Activated CD4-positive, alpha-beta T cell treated with anti-CD3 and anti-CD28 coated beads, Interleukin-2, amount 50 U/mL, for 48 hours (primary cell): ENCODE results near the gene PRTN3.

ENCODE experiments used
- DNase-seq, 2 experiments: peaks; one replicate each; pipeline ENCODE4 v3.0.0-alpha.2; 2020

PRTN3 gene

DNA sequence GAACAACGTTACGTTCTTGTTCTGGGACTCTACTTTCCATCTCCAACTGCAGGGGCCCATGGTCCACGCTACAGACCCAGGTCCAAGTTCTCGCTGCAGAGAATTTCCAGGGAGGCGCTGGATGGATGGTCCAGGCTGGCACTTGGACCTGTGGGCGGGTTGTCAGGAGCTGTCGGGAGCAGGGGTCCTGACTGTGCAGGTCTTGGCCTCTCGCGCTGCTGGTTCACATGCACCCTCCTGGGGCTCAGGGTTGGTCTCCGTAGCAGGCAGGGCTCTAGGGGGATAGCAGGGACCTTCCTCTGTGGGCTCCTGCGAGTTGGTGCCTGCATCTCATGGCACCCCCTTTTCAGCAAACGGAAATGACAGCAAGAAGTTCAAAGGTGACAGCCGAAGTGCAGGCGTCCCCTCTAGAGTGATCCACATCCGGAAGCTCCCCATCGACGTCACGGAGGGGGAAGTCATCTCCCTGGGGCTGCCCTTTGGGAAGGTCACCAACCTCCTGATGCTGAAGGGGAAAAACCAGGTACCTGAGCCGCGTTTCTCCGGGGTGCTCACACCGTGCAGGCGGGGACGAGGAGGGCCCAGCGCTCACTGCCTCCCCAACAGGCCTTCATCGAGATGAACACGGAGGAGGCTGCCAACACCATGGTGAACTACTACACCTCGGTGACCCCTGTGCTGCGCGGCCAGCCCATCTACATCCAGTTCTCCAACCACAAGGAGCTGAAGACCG, 36.9 kb upstream of the PRTN3 start:
- no peak for DNase-seq

GRCh38 chr19:804419-805165, 36.2 kb upstream of the PRTN3 start:
- DNase-seq, result no peak

DNA sequence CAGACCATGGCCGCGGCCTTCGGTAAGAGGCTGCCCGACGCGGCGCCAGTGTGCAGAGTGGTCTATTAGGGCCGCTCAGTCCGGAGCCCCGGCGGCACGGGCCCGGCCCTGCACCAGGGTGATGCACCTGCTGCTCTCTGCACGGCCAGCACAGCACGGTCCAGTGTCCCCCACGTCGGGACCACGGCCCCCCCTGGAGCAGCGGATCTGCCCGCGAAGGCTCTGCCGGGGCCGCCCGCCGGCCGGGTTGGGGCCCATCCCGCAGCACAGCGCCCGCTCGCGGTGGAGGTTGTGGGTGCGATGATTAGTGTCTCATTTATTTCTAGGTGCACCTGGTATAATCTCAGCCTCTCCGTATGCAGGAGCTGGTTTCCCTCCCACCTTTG, 35.6 kb upstream of the PRTN3 start:
- no peak for DNase-seq

DNA sequence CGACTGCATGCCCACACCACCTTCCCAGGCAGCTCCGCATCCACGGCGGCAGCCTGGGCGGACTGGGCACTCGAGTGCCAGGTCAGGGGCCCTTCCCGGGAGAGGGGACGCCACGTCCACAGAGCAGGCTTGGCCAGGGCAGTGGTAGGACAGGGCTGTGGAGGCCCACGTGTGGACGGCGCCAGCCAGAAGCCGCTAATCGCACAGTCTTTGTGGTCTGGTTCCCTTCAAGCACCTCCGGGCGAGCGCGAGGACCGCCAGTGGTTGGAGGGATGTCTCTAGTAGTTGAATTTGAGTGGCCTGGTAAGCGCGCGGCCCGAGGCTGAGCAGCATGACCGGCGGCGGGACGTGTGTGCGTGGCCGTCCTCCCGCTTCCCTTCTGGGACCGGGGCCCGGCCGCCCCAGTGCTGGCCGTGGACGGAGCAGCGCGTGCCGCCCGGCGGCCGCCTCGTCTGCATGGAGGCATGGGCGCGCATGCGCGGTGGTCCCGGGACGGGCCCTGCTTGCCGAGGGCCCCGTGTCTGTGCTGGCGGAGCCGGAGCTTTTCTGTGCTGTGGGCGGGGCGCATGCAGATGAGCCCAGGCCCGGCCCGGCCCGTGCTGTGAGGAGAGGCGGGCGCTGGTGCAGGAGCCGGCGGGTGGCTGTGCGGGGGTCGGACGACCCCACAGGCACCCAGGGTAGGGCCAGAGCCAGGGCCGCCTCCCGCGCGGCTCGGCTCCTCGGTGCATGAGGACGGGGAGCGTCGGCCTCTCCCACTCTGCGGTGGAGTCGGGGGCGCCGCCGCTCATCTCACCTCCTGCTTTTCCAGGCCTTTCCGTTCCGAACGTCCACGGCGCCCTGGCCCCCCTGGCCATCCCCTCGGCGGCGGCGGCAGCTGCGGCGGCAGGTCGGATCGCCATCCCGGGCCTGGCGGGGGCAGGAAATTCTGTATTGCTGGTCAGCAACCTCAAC, 34.9 kb upstream of the PRTN3 start:
- no peak for DNase-seq

DNA sequence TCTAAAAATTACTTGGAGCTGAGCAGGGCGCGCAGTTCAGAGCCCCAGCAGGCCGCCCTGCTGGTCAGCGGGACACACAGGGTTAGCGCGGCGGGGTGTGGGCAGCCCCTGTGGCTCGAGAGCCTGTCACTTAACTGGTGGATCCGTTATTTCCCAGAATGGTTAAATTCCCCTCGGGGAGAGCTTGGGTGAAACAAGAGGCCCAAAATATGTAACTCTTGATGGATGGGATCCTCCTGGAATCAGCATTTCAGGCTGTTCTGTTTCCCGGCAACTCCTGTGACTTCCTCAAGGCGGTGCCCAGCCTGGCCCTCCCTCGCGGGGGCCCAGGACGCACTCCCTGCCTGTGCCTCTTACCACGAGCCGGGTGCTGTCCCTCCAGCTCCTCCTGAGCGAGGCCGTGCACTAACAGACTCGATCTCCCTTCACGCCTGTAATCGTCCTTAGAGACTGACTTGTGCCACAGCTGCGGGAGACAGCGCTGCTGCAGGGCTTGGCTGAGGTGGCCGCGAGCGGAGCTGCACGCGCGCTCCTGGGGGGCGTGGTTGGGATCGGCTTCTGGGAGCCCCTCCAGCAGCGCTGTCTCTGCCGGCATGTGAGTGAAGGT, 33.9 kb upstream of the PRTN3 start:
- DNase-seq, result no peak

- no peak for DNase-seq
Observed at GRCh38 chr19:807627-808422, 33.0 kb upstream of the PRTN3 start.

- DNase-seq, result no peak
Observed at GRCh38 chr19:808423-808775, 32.4 kb upstream of the PRTN3 start.

DNA sequence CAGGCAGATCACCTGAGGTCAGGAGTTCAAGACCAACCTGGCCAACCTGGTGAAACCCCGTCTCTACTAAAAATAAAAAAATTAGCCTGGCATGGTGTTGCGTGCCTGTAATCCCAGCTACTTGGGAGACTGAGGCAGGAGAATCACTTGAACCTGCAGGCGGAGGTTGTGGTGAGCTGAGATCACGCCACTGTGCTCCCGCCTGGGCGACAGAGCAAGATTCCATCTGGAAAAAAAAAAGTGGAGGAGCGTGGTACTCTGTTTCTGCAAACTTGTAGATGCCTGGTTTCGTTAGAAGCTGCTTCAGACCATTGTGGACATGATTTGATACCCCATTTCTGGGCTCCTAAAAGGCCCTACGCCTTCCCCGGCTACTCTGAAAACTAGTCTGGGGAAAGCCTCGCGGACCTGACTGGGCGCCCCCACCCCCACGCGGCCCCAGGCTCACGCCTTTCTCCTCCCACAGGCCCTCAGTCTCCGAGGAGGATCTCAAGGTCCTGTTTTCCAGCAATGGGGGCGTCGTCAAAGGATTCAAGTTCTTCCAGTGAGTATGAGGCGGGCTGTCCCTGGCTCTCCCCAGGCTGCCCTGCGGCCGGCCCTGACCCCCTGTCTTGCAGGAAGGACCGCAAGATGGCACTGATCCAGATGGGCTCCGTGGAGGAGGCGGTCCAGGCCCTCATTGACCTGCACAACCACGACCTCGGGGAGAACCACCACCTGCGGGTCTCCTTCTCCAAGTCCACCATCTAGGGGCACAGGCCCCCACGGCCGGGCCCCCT, 30.5 kb upstream of the PRTN3 start:
- DNase-seq, result no peak

- DNase-seq, result no peak
Observed at GRCh38 chr19:810883-811489, 29.8 kb upstream of the PRTN3 start.

GRCh38 chr19:811506-812048, 29.2 kb upstream of the PRTN3 start:
- DNase-seq, result no peak

DNA sequence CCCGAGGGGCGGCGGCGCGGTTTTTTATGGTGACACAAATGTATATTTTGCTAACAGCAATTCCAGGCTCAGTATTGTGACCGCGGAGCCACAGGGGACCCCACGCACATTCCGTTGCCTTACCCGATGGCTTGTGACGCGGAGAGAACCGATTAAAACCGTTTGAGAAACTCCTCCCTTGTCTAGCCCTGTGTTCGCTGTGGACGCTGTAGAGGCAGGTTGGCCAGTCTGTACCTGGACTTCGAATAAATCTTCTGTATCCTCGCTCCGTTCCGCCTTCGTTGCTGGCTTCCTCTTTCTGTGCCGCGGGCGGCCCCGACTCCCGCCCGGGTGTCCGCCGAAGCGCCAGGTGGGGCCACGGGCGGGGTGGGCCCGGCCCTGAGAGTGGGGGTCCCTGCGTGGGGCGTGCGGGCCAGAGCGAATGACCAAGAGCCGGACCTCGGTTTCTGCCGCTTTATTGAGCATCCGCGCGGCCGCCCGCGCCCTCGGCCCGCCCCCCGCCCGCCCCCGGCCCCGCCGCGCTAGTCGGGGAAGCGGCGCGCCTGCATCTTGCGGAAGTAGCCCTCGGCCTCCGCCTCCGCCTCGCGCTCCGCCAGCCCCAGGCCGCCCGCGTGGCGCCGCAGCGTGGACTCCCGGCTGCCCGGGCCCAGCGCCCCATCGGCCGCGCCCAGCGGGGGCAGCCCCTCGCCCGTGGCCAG, 28.6 kb upstream of the PRTN3 start:
- no peak for DNase-seq

DNA sequence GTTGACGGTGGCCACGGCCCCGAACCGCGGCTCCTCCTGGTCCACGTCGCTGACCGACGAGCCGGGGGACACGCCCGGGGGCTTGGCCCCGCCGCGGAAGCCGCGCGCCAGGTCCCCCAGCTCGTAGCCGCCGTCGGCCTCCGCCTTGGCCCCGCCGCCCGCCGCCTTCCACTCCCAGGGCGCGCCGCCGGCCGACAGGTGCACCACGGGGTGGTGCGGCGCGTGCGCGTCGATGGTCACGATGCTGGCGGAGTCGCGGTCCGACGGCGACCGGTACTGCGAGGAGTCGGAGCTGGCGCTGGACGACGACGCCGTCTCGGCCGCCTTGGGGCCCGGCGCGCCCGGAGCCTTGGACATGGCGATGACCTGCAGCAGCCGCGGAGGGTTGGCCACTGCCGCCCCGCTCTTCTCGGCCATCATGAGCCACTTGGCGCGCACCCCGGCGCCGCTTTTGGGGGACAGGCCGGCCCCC, 28.0 kb upstream of the PRTN3 start:
- no peak for DNase-seq

- DNase-seq, result no peak
Observed at GRCh38 chr19:813219-814151, 27.3 kb upstream of the PRTN3 start.

- no peak for DNase-seq
Observed at GRCh38 chr19:814152-815078, 26.4 kb upstream of the PRTN3 start.

- DNase-seq, result no peak
Observed at GRCh38 chr19:815079-815774, 25.6 kb upstream of the PRTN3 start.

DNA sequence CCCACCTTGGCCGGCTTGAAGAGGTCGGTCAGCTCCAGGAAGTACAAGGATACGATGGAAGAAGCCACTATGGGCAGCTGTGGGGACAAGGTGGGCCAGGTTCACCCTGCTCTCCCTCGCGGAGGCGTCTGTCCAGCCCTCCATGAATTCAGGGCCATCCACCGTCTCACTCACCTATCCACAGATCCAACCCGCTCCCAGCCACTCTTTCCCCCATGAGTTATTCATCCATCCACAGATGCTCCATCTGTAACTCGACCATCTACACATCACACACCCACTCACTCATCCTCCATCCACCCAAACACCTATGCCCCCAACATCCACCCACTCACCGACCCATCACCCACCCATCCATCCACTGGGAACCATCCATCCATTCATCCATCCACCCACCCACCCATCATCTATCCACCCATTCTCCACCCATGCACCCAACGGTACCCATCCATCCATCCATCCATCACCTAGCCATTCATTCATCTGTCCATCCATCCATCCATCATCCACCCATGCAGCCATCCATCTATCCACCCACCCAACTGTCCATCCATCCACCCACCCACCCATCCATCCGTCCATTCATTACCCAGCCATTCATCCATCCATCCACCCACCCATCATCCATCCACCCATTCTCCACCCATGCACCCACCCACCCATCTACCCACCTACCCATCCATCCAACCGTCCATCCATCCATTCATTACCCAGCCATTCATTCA, 24.9 kb upstream of the PRTN3 start:
- no peak for DNase-seq
